Vagina (tissue), 2 donors: Measurements from ENCODE around the gene ZNF682. TPM values are rescaled to one million over a fixed set of nuclear protein-coding genes. Genes with fewer than 3 reads are reported as not detected.
A peak's percentile ranks its signal among the peaks of the same experiment; 100 is the strongest.
"Not testable (repeated sequence)": the region's sequence is repeated elsewhere in the genome, so short reads cannot be mapped to it uniquely, and the experiment has no call there.

Source experiments
- DNase-seq, 2 donors: peaks; one replicate each; pipeline ENCODE4 v3.0.0-alpha.2; 2017; ENCODE audit errors: extremely low spot score in 2 of 2
- H3K27ac ChIP-seq: fragments of 200-600 bp; sonication (generic); one replicate; pipeline ENCODE4 v1.5.1; 2019
- H3K27me3 ChIP-seq: fragments of 200-600 bp; sonication (generic); one replicate; pipeline ENCODE4 v1.5.1; 2019
- H3K36me3 ChIP-seq, 2 donors: fragments of 200-600 bp; sonication (generic); one replicate each; pipeline ENCODE4 v1.5.1; 2017 to 2019
- H3K4me1 ChIP-seq: fragments of 200-600 bp; sonication (generic); one replicate; pipeline ENCODE4 v1.5.1; 2019
- H3K4me3 ChIP-seq, 2 donors: fragments of 200-600 bp; sonication (generic); 1 replicate in 1 of 2; 2 replicates in 1 of 2; pipeline ENCODE4 v1.5.1; 2016 to 2019
- H3K9me3 ChIP-seq: fragments of 200-600 bp; sonication (generic); one replicate; pipeline ENCODE4 v1.5.1; 2019
- CTCF ChIP-seq, 3 experiments: fragments of 450-650 bp in 2 of 3; fragments of 200-600 bp in 1 of 3; sonication (generic) in 1 of 3; IDR thresholded peaks; one replicate each; pipeline ENCODE4 v1.5.1; 2017 to 2019; ENCODE audit warnings: antibody characterized with exemption in 3 of 3, mild to moderate bottlenecking in 2 of 3, moderate library complexity in 2 of 3
- POLR2A ChIP-seq, 2 donors: fragments of 450-650 bp; IDR thresholded peaks; one replicate each; pipeline ENCODE4 v1.6.1; 2017; ENCODE audit warnings: antibody characterized with exemption in 2 of 2, mild to moderate bottlenecking in 2 of 2, moderate library complexity in 2 of 2
- POLR2AphosphoS5 ChIP-seq, 2 donors: sonication (generic); formaldehyde crosslinking; IDR thresholded peaks; one replicate each; pipeline ENCODE4 v1.9.0; 2017; ENCODE audit warnings: antibody characterized with exemption in 2 of 2, mild to moderate bottlenecking in 2 of 2, low read depth in 1 of 2; ENCODE audit not compliant: insufficient read depth in 1 of 2
- intact Hi-C: fragments of 100-400 bp; cut with DNase I; formaldehyde crosslinking; loops from one replicate; pipeline ENCODE4 v1.15.1; 2023
- total RNA-seq: library from RNA; depleted of rRNA; stranded (reverse); fragments of >200 nt; gene quantifications from one replicate; pipeline ENCODE4 v1.2.3, GENCODE V29; 2016

Gene ZNF682
- total RNA-seq, 1 donor from 2014 or later: 2.5 TPM

DNA sequence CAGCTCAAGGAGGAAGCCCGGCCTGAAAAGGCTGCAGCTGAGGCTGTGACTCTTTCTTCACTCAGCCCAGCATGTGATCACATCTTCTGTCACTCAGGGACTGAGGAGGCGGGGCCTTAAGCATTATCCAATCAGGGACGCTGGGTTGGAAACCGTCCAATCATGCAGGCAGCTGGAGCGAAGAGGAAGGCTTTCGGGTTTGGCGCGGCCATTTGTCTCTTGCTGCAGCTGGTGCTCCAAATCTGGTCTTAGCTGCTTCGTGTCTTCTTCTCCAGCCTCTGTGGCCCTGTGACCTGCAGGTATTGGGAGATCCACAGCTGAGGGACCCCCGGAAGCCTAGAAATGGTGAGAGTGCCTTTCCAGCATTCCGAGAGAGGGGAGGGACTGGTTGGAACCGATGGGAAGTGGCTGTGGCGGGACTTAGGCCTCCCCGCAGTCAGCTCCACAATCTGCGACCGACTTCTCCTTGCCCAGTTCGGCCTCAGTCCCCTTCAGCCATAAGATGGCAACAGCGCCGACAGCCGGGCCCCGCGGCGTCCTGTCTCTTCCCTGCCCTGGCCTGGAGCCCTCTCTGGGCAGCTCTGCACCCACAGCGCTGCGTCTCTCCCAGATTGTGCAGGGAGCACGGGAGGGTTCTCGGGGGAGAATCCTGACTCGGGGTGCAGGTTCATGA is 38.6 kb upstream of the ZNF682 start, which contains the start of gene ZNF90:
Gene ZNF90 (plus strand): TSS at position 210 of the 673 bp plus-strand sequence. CDS start 133 bp downstream, at position 343.
- intact Hi-C loops: no loop called here
- TF ChIP-seq CTCF (IDR thresholded peaks at IDR 0.05): no peak
- TF ChIP-seq POLR2AphosphoS5 (IDR thresholded peaks at IDR 0.05; ENCODE audit: insufficient read depth in 1 of 2, low read depth in 1 of 2): peak; percentile 65 to 83
- no peak for TF ChIP-seq POLR2A (IDR thresholded peaks at IDR 0.05)
- peak in 1 of 2 donors; percentile 98 for DNase-seq
- Histone ChIP-seq H3K4me3 (peak within 1 kb of the TSS; percentile 65 to 69), H3K36me3 (no peaks in the 10 kb centered on the region), H3K27ac (peak within 1 kb of the TSS; percentile 68), H3K9me3 (no peaks in the 10 kb centered on the region), H3K27me3 (no peaks in the 10 kb centered on the region), H3K4me1 (peaks cover 23% of the 10 kb centered on the region)

DNA sequence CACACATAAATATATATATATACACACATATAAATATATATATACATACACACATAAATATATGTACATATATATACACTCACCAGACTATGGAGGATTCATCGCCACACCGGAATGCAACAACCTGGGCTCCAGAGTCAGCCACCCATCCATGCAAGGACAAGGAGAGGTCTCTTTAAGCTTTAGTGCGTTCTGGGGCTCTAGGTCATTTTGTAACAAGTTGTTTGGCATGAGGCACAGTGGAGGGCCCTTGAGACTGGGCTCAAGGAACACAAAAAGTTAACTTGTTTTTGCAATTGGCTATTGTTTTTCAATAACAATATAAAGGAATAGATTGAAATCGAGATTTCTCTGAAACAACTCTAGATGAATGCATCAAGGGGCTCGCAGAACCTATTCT is 33.6 kb upstream of the ZNF682 start:
- Histone ChIP-seq H3K9me3 (no peaks in the 10 kb centered on the region), H3K36me3 (no peaks in the 10 kb centered on the region), H3K27me3 (no peaks in the 10 kb centered on the region), H3K27ac (no peak overlapping the region), H3K4me1 (no peaks in the 10 kb centered on the region), H3K4me3 (no peak overlapping the region)
- DNase-seq: no peak
- intact Hi-C loops: no loop called here
- TF ChIP-seq CTCF (IDR thresholded peaks at IDR 0.05) (no peak), POLR2AphosphoS5 (IDR thresholded peaks at IDR 0.05; ENCODE audit: insufficient read depth in 1 of 2, low read depth in 1 of 2) (no peak)

DNA sequence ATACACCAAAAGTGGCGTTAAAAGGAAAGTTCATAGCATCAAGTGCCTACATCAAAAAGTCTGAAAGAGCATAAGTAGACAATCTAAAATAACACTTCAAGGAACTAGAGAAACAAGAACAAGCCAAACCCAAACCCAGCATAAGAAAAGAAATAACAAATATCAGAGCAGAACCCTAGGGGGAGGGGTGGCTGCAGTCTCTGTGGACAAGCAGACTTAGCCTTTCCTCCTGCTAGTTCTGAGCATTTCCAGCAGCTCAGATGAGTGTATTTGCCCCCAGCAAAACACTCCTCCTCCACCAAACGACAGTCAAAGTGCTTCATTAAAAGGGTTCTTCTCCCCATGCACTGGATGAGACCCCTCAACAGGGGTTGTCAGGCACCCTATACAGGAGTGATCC is 31.4 kb upstream of the ZNF682 start:
- H3K27me3 ChIP-seq: no peaks in the 10 kb centered on the region
- H3K4me1 ChIP-seq: no peaks in the 10 kb centered on the region
- no peak for DNase-seq
- no peak overlapping the region for H3K27ac ChIP-seq
- H3K4me3 ChIP-seq: no peak overlapping the region
- no peaks in the 10 kb centered on the region for H3K9me3 ChIP-seq
- TF ChIP-seq CTCF (IDR thresholded peaks at IDR 0.05) (no peak), POLR2A (IDR thresholded peaks at IDR 0.05) (no peak), POLR2AphosphoS5 (IDR thresholded peaks at IDR 0.05; ENCODE audit: insufficient read depth in 1 of 2, low read depth in 1 of 2) (no peak)
- H3K36me3 ChIP-seq: no peaks in the 10 kb centered on the region
- intact Hi-C loops: no loop called here

DNA sequence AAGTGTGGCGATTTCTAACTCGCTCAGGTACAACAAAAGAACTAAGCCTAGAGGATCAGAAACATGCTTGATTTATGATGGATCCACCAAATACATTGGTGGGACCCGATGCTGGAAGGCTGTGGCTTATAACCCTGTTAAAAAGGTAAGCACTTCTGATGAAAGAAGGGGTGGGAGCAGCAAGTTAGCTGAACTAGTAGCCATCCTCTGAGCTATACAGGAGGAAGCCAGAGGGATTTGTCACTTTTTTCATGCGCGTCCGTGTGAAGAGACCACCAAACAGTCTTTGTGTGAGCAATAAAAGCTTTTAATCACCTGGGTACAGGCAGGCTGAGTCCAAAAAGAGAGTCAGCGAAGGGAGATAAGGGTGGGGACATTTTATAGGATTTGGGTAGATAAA is 29.3 kb upstream of the ZNF682 start:
- H3K36me3 ChIP-seq, intact Hi-C loops, DNase-seq, H3K27me3 ChIP-seq, H3K9me3 ChIP-seq, H3K27ac ChIP-seq, H3K4me1 ChIP-seq, H3K4me3 ChIP-seq: not testable (repeated sequence)

DNA sequence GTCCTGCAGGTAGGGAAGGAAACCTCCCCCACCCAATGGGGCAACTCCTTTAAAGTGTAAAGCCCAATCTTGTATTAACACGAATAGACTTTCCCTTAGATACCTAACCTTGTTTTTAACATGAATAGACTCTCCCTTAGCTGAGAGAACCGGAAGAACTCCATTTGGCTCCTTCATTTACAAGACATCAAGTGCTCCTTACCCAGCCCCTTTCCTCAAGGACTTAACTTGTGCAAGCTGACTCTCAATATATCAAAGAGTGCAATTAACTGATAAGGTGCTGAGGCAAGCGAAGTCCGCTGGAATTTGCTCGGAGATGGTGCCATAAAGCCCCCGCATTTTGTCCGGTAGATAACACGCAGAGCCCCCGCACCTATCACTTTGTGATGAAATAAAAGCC is 28.6 kb upstream of the ZNF682 start:
- intact Hi-C loops: no loop called here
- H3K9me3 ChIP-seq: no peaks in the 10 kb centered on the region
- no peak for DNase-seq
- H3K4me3 ChIP-seq: no peak overlapping the region
- no peaks in the 10 kb centered on the region for H3K36me3 ChIP-seq
- no peaks in the 10 kb centered on the region for H3K27me3 ChIP-seq
- H3K27ac ChIP-seq: no peak overlapping the region
- no peak for TF ChIP-seq POLR2A (IDR thresholded peaks at IDR 0.05)
- no peak for TF ChIP-seq CTCF (IDR thresholded peaks at IDR 0.05)
- TF ChIP-seq POLR2AphosphoS5 (IDR thresholded peaks at IDR 0.05; ENCODE audit: insufficient read depth in 1 of 2, low read depth in 1 of 2): no peak
- no peaks in the 10 kb centered on the region for H3K4me1 ChIP-seq
